ENCODE measurements around the gene CPHXL2. TPM values are rescaled to one million over a fixed set of nuclear protein-coding genes. Genes with fewer than 3 reads are reported as not detected.

The CPHXL2 gene
- total RNA-seq (not detected), polyA plus RNA-seq (not detected)
- long read RNA-seq, donor 1 = 0 reads
- long read RNA-seq, donor 2 = 0 reads
- long read RNA-seq, donor 3 = 0 reads
- long read RNA-seq, donor 4 = 0 reads
- long read RNA-seq, donor 5 = 0 reads
- long read RNA-seq, donor 6 = 0 reads
- long read RNA-seq, donor 7 = 0 reads
- long read RNA-seq, donor 8 = 0 reads
- long read RNA-seq, donor 9 = 0 reads
- long read RNA-seq, donor 10 = 0 reads

DNA sequence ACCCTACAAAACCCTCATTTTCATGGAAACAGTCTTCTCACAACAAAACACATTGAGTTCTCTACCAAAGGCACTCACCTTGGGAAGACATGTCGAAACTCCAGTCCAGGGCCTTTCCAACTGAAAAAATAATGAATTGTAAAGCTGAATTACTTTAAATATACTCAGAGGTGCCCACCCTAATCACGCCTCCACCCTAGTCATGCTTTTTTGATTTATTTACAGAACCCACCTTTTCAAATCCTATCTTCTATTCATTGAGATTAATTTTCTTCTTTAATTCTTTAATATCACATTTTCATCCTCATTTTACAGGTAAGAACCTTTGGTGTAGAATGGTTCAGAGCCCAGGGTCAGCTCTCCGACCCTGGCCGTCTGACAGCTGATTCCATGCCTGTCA is at the start of gene CPHXL2:
CPHXL2 (minus strand) TSS at position 101 of the 400 bp plus-strand sequence; CDS start at position 91, 10 bp downstream.
- no peak within 1 kb of the TSS for H3K27ac ChIP-seq (ENCODE audit: low read depth in 1 of 2, low read length in 1 of 2)
- H3K27me3 ChIP-seq (ENCODE audit: control insufficient read depth in 2 of 2, insufficient read depth in 1 of 2, low read length in 1 of 2) = no peaks in the 10 kb centered on the region
- H3K4me1 ChIP-seq (ENCODE audit: control insufficient read depth in 2 of 2, insufficient read depth in 2 of 2, low read length in 2 of 2) = no peaks in the 10 kb centered on the region
- no peaks in the 10 kb centered on the region for H3K36me3 ChIP-seq (ENCODE audit: control insufficient read depth in 2 of 2, insufficient read depth in 2 of 2, low read length in 1 of 2)
- 98% methylated on average over 4 of the region's 4 CpGs for WGBS
- H3K9me3 ChIP-seq (ENCODE audit: control insufficient read depth in 2 of 2, insufficient read depth in 1 of 2, low read length in 1 of 2) = no peaks in the 10 kb centered on the region
- H3K4me3 ChIP-seq (ENCODE audit: low read length in 2 of 2) = no peak within 1 kb of the TSS
- no peak for DNase-seq (ENCODE audit: low read depth in 6 of 9, low spot score in 9 of 9)

DNA sequence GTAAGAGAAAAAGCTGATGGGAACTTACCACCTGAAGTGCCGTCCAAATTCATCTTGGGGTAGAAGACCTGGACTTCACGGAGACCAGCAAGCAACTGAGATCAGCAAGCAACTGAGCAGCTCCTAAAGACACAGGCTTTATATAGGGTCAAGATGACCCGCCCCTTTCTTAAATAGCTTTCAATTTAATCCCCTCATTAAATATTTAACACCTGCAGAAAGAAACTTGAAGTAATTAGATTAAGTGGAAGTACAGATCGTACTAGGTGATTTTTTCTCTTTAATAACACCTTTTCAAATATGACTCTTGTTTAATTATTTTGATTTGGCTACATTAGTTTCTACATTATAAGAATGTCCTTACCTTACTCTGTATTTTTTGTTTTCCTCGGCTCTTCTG is 49.6 kb upstream of the CPHXL2 start, which contains the start of gene CPHXL:
CPHXL (minus strand) TSS at position 101 of the 400 bp plus-strand sequence; CDS start at position 53, 48 bp downstream.
- no peaks in the 10 kb centered on the region for H3K27me3 ChIP-seq (ENCODE audit: control insufficient read depth in 2 of 2, insufficient read depth in 1 of 2, low read length in 1 of 2)
- no peaks in the 10 kb centered on the region for H3K9me3 ChIP-seq (ENCODE audit: control insufficient read depth in 2 of 2, insufficient read depth in 1 of 2, low read length in 1 of 2)
- DNase-seq (ENCODE audit: low read depth in 6 of 9, low spot score in 9 of 9) = no peak
- H3K4me1 ChIP-seq (ENCODE audit: control insufficient read depth in 2 of 2, insufficient read depth in 2 of 2, low read length in 2 of 2) = no peaks in the 10 kb centered on the region
- no peak within 1 kb of the TSS for H3K4me3 ChIP-seq (ENCODE audit: low read length in 2 of 2)
- no peak within 1 kb of the TSS for H3K27ac ChIP-seq (ENCODE audit: low read depth in 1 of 2, low read length in 1 of 2)
- WGBS = 88% methylated on average over 5 of the region's 5 CpGs
- no peaks in the 10 kb centered on the region for H3K36me3 ChIP-seq (ENCODE audit: control insufficient read depth in 2 of 2, insufficient read depth in 2 of 2, low read length in 1 of 2)

DNA sequence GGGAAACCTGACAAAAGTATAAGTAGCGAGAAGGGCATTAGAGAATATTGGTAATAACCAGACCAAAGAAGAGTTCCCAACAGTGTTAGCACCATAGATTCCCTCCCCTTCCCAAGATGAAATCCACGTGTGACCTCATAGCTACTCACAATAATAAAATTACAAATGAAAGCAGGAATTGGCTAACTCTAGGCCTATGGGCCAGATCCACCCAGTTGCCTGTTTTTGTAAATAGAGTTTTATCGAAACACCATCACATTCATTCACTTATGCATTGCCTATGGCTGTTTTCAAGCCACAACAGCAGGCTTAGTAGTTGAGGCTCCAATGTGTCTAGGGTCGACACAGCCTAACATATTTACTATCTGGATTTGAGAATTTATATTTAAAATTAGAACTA is 41.6 kb upstream of the CPHXL2 start:
- Histone ChIP-seq H3K36me3 (ENCODE audit: control insufficient read depth in 2 of 2, insufficient read depth in 2 of 2, low read length in 1 of 2) (no peaks in the 10 kb centered on the region), H3K4me3 (ENCODE audit: low read length in 2 of 2) (no peak overlapping the region), H3K27me3 (ENCODE audit: control insufficient read depth in 2 of 2, insufficient read depth in 1 of 2, low read length in 1 of 2) (no peaks in the 10 kb centered on the region), H3K9me3 (ENCODE audit: control insufficient read depth in 2 of 2, insufficient read depth in 1 of 2, low read length in 1 of 2) (peaks cover 0 to 6% of the 10 kb centered on the region in 2 donors), H3K4me1 (ENCODE audit: control insufficient read depth in 2 of 2, insufficient read depth in 2 of 2, low read length in 2 of 2) (no peaks in the 10 kb centered on the region), H3K27ac (ENCODE audit: low read depth in 1 of 2, low read length in 1 of 2) (no peak overlapping the region)
- DNase-seq (ENCODE audit: low read depth in 6 of 9, low spot score in 9 of 9) = no peak
- 92% methylated on average over 4 of the region's 4 CpGs for WGBS

DNA sequence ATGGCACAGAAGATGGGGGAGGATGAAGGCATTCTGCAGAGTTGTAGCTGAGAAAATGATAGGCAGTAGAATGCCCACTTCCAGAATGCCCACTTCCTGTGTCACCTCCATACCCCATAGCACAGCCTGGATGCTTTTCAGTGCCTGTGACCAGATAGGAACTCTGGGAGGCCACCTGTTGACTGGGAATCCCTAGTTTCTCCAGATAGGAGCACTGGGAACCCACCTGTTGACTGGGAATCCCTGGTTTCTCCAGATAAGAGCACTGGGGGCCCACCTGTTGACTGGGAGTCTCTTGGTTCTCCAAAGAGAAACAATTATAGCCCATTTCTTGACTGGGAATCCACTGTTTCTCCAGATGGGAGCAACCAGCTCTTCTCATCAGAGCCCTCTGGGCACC is 37.9 kb upstream of the CPHXL2 start:
- Histone ChIP-seq H3K4me3 (ENCODE audit: low read length in 2 of 2) (no peak overlapping the region), H3K27ac (ENCODE audit: low read depth in 1 of 2, low read length in 1 of 2) (no peak overlapping the region), H3K27me3 (ENCODE audit: control insufficient read depth in 2 of 2, insufficient read depth in 1 of 2, low read length in 1 of 2) (no peaks in the 10 kb centered on the region), H3K36me3 (ENCODE audit: control insufficient read depth in 2 of 2, insufficient read depth in 2 of 2, low read length in 1 of 2) (no peaks in the 10 kb centered on the region), H3K4me1 (ENCODE audit: control insufficient read depth in 2 of 2, insufficient read depth in 2 of 2, low read length in 2 of 2) (no peaks in the 10 kb centered on the region), H3K9me3 (ENCODE audit: control insufficient read depth in 2 of 2, insufficient read depth in 1 of 2, low read length in 1 of 2) (peaks cover 0 to 8% of the 10 kb centered on the region in 2 donors)
- no peak for DNase-seq (ENCODE audit: low read depth in 6 of 9, low spot score in 9 of 9)

DNA sequence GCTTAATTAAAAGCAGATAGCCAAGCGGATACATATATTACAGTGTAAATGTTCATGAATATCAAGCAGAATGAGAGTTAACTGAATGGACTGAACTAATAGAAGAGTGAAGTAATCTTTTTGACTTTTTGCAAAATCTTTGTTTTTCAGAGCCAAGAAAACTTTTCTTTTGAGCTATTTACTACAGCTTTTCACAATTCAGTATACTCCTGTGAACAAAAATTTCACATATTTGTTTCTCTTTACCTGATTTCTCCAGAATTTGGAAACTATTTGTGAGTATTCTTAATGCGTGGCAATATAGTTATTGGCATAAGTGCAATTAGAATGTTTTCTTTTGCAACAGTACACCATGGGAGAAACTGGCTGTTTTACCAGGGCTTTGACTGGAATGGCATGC is 33.5 kb upstream of the CPHXL2 start:
- WGBS = 95% methylated on average over 2 of the region's 2 CpGs
- H3K4me3 ChIP-seq (ENCODE audit: low read length in 2 of 2) = no peak overlapping the region
- H3K4me1 ChIP-seq (ENCODE audit: control insufficient read depth in 2 of 2, insufficient read depth in 2 of 2, low read length in 2 of 2) = no peaks in the 10 kb centered on the region
- no peak overlapping the region for H3K27ac ChIP-seq (ENCODE audit: low read depth in 1 of 2, low read length in 1 of 2)
- no peaks in the 10 kb centered on the region for H3K36me3 ChIP-seq (ENCODE audit: control insufficient read depth in 2 of 2, insufficient read depth in 2 of 2, low read length in 1 of 2)
- peaks cover 2 to 5% of the 10 kb centered on the region in 2 donors for H3K9me3 ChIP-seq (ENCODE audit: control insufficient read depth in 2 of 2, insufficient read depth in 1 of 2, low read length in 1 of 2)
- DNase-seq (ENCODE audit: low read depth in 6 of 9, low spot score in 9 of 9) = no peak
- no peaks in the 10 kb centered on the region for H3K27me3 ChIP-seq (ENCODE audit: control insufficient read depth in 2 of 2, insufficient read depth in 1 of 2, low read length in 1 of 2)

DNA sequence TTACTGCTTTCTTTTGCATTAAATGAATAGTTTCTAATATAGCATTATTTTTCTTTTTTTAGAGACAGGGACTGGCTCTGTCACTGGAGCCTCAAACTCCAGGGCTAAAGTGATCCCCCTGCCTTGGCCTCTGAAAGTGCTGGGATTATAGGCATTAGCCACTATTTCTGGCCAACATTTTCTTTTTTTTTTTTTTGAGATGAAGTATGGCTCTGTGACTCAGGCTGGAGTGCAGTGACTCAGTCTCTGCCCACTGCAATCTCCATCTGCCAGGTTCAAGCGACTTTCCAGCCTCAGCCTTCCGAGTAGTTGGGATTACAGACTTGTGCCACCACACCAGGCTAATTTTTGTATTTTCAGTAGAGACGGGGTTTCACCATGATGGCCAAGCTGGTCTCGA is 26.5 kb upstream of the CPHXL2 start:
- 97% methylated on average over 4 of the region's 4 CpGs for WGBS
- no peak for DNase-seq (ENCODE audit: low read depth in 6 of 9, low spot score in 9 of 9)
- H3K36me3 ChIP-seq (ENCODE audit: control insufficient read depth in 2 of 2, insufficient read depth in 2 of 2, low read length in 1 of 2) = no peaks in the 10 kb centered on the region
- H3K9me3 ChIP-seq (ENCODE audit: control insufficient read depth in 2 of 2, insufficient read depth in 1 of 2, low read length in 1 of 2) = no peaks in the 10 kb centered on the region
- no peak overlapping the region for H3K27ac ChIP-seq (ENCODE audit: low read depth in 1 of 2, low read length in 1 of 2)
- H3K4me1 ChIP-seq (ENCODE audit: control insufficient read depth in 2 of 2, insufficient read depth in 2 of 2, low read length in 2 of 2) = no peaks in the 10 kb centered on the region
- no peaks in the 10 kb centered on the region for H3K27me3 ChIP-seq (ENCODE audit: control insufficient read depth in 2 of 2, insufficient read depth in 1 of 2, low read length in 1 of 2)
- H3K4me3 ChIP-seq (ENCODE audit: low read length in 2 of 2) = no peak overlapping the region

DNA sequence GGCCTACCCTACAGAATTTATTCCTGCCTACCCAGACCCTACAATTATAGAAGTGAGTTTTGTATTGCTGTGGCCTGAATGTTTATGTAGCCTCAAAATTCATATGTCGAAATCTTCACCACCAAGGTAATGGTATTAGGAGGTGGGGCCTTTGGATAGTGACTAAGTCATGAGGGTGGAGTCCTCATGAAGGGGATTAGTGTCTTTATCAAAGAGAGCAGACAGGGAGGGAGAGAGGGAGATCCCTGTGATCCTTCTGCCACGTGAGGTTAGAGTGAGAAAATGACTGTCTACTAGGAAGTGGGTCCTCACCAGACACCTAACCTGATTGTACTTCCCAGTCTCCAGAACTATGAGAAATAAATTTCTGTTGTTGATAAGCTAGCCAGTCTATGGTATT is 25.4 kb upstream of the CPHXL2 start:
- DNase-seq (ENCODE audit: low read depth in 6 of 9, low spot score in 9 of 9) = no peak
- WGBS = 93% methylated on average over 2 of the region's 2 CpGs

DNA sequence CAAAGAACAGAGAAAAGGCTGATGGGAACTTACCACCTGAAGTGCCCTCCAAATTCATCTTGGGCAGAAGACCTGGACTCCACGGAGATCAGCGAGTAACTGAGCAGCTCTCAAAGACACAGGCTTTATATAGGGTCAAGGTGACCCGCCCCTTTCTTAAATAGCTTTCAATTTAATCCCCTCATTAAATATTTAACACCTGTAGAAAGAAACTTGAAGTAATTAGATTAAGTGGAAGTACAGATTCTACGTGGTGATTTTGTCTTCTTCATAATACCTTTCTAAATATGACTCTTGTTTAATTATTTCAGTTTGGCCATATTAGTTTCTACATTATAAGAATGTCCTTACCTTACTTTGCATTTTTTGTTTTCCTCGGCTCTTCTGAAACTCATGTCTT is 24.6 kb upstream of the CPHXL2 start, which contains the start of gene DUXB:
DUXB (minus strand) TSS at position 101 of the 400 bp plus-strand sequence; CDS start at position 58, 43 bp downstream.
- 97% methylated on average over 5 of the region's 5 CpGs for WGBS
- Histone ChIP-seq H3K27me3 (ENCODE audit: control insufficient read depth in 2 of 2, insufficient read depth in 1 of 2, low read length in 1 of 2) (no peaks in the 10 kb centered on the region), H3K27ac (ENCODE audit: low read depth in 1 of 2, low read length in 1 of 2) (no peak within 1 kb of the TSS), H3K9me3 (ENCODE audit: control insufficient read depth in 2 of 2, insufficient read depth in 1 of 2, low read length in 1 of 2) (no peaks in the 10 kb centered on the region), H3K36me3 (ENCODE audit: control insufficient read depth in 2 of 2, insufficient read depth in 2 of 2, low read length in 1 of 2) (no peaks in the 10 kb centered on the region), H3K4me3 (ENCODE audit: low read length in 2 of 2) (no peak within 1 kb of the TSS), H3K4me1 (ENCODE audit: control insufficient read depth in 2 of 2, insufficient read depth in 2 of 2, low read length in 2 of 2) (no peaks in the 10 kb centered on the region)
- DNase-seq (ENCODE audit: low read depth in 6 of 9, low spot score in 9 of 9) = no peak

More for the DNA sequence above, 25.4 kb upstream of the CPHXL2 start:
- H3K9me3 ChIP-seq (ENCODE audit: control insufficient read depth in 2 of 2, insufficient read depth in 1 of 2, low read length in 1 of 2) = no peaks in the 10 kb centered on the region
- no peaks in the 10 kb centered on the region for H3K36me3 ChIP-seq (ENCODE audit: control insufficient read depth in 2 of 2, insufficient read depth in 2 of 2, low read length in 1 of 2)
- no peak overlapping the region for H3K27ac ChIP-seq (ENCODE audit: low read depth in 1 of 2, low read length in 1 of 2)
- H3K27me3 ChIP-seq (ENCODE audit: control insufficient read depth in 2 of 2, insufficient read depth in 1 of 2, low read length in 1 of 2) = no peaks in the 10 kb centered on the region
- no peak overlapping the region for H3K4me3 ChIP-seq (ENCODE audit: low read length in 2 of 2)
- H3K4me1 ChIP-seq (ENCODE audit: control insufficient read depth in 2 of 2, insufficient read depth in 2 of 2, low read length in 2 of 2) = no peaks in the 10 kb centered on the region

DNA sequence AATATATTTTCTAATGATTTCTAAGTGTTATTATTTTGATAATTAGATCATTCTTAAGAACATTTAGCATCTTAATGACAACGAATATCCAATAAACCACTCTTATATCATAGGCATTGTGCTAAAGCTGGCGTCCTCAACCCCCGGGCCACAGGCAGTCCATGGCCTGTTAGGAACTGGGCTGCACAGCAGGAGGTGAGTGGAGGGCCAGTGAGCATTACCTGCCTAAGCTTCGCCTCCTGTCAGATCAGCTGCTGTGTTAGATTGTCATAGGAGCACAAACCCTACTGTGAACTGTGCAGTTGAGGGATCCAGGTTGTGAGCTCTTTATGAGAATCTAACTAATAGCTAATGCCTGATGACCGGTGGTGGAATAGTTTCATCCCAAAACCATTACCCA is 20.8 kb upstream of the CPHXL2 start:
- Histone ChIP-seq H3K4me1 (ENCODE audit: control insufficient read depth in 2 of 2, insufficient read depth in 2 of 2, low read length in 2 of 2) (no peaks in the 10 kb centered on the region), H3K4me3 (ENCODE audit: low read length in 2 of 2) (no peak overlapping the region), H3K27me3 (ENCODE audit: control insufficient read depth in 2 of 2, insufficient read depth in 1 of 2, low read length in 1 of 2) (no peaks in the 10 kb centered on the region), H3K9me3 (ENCODE audit: control insufficient read depth in 2 of 2, insufficient read depth in 1 of 2, low read length in 1 of 2) (no peaks in the 10 kb centered on the region), H3K27ac (ENCODE audit: low read depth in 1 of 2, low read length in 1 of 2) (no peak overlapping the region), H3K36me3 (ENCODE audit: control insufficient read depth in 2 of 2, insufficient read depth in 2 of 2, low read length in 1 of 2) (no peaks in the 10 kb centered on the region)
- 95% methylated on average over 5 of the region's 5 CpGs for WGBS
- DNase-seq (ENCODE audit: low read depth in 6 of 9, low spot score in 9 of 9) = no peak

Data from thymus (tissue), 14 donors.